ENCODE results near the gene CREBBP. TPM values are rescaled to one million over a fixed set of nuclear protein-coding genes. Genes with fewer than 3 reads are reported as not detected.

CREBBP gene
- total RNA-seq, 3 donors from 2014 or later, result 57.9 to 107 (median 81.6) TPM

DNA sequence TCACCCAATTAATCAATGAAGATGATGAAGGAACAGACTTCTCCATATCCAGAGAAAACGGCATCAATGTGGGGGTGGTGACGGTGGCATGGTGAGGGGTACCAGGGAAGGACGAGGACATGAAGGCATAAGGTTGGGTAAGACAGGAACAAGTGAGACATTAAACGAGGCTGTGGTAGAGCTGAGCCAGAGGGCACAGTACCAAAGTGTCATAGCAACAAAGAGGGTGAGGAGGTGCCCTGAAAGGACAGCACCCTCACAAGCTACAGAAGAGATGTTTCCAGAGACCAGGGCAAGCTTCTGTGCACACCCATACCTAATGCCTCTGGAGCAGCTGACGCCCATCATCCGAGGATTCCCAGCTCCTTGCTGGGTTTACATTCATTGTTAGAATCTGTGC is 105.7 kb downstream of the CREBBP start:
- intact Hi-C loops (cut with DNase I, micrococcal nuclease), result no loop called here
- Histone ChIP-seq H3K36me3 (ENCODE audit: low read depth) (no peaks in the 10 kb centered on the region), H3K4me1 (ENCODE audit: low read depth) (no peaks in the 10 kb centered on the region), H3K4me3 (no peak overlapping the region), H3K9me3 (no peaks in the 10 kb centered on the region)
- DNase-seq, result no peak
- ATAC-seq, result no peak
- TF ChIP-seq, protein P1, sequence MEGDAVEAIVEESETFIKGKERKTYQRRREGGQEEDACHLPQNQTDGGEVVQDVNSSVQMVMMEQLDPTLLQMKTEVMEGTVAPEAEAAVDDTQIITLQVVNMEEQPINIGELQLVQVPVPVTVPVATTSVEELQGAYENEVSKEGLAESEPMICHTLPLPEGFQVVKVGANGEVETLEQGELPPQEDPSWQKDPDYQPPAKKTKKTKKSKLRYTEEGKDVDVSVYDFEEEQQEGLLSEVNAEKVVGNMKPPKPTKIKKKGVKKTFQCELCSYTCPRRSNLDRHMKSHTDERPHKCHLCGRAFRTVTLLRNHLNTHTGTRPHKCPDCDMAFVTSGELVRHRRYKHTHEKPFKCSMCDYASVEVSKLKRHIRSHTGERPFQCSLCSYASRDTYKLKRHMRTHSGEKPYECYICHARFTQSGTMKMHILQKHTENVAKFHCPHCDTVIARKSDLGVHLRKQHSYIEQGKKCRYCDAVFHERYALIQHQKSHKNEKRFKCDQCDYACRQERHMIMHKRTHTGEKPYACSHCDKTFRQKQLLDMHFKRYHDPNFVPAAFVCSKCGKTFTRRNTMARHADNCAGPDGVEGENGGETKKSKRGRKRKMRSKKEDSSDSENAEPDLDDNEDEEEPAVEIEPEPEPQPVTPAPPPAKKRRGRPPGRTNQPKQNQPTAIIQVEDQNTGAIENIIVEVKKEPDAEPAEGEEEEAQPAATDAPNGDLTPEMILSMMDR (IDR thresholded peaks at IDR 0.05), result no peak

DNA sequence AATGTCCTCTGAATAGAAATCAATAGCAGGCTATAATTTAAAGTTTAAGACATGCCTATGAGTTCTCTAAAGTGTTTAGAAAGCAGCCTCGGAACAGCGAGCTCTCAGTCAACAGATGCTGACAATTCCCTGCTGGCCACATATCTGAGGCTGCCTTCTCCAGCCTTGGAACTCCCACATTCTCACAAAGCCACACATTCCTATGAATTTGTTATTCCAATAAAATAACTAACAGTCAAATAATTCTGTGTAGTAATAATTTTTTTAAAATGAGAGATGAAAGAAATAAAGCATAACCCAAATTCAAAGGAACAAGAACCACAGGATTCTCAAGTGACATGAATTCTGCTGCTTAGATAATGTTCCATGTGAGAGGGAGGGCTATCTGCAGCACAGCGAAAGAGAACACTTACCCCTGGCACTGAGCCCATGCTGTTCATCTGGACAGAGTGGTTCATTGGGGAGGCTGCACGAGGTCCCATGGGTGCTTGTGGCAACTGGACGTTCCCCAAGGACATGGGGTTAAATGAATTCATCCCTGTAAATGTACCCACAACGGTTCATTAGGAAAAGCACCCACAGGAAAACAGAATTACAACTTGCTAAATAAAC is 106.3 kb downstream of the CREBBP start:
- no peak for DNase-seq

DNA sequence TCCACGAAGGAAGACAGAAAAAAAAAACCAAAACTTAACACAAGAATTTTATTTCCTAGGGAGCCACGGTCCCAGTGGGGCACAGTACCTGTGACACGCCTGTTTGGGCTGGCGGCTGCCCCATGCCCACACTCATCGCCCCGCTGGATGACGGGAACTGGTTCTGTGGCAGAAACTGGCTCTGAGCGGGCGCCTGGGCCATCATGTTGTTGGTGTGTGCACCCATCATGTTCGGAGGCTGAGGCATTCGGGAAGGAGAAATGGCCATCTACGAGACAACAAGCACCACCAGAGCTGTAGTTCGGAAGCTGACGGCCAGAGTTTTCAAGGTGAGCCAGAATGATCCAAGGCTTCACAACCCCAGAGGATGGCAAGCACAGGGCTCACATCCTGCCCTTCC is 106.8 kb downstream of the CREBBP start:
- DNase-seq (no peak), ATAC-seq (no peak)
- Histone ChIP-seq H3K36me3 (ENCODE audit: low read depth) (no peaks in the 10 kb centered on the region), H3K4me1 (ENCODE audit: low read depth) (no peaks in the 10 kb centered on the region), H3K9me3 (no peaks in the 10 kb centered on the region), H3K4me3 (no peak overlapping the region)
- intact Hi-C loops (cut with DNase I, micrococcal nuclease), result no loop called here
- TF ChIP-seq, protein P1 (IDR thresholded peaks at IDR 0.05), result no peak

More for the DNA sequence above, 106.3 kb downstream of the CREBBP start:
- ATAC-seq, result no peak
- Histone ChIP-seq H3K9me3 (no peaks in the 10 kb centered on the region), H3K4me1 (ENCODE audit: low read depth) (no peaks in the 10 kb centered on the region), H3K36me3 (ENCODE audit: low read depth) (no peaks in the 10 kb centered on the region), H3K4me3 (no peak overlapping the region)
- intact Hi-C loops (cut with DNase I, micrococcal nuclease), result no loop called here
- TF ChIP-seq, protein P1 (IDR thresholded peaks at IDR 0.05), result no peak

DNA sequence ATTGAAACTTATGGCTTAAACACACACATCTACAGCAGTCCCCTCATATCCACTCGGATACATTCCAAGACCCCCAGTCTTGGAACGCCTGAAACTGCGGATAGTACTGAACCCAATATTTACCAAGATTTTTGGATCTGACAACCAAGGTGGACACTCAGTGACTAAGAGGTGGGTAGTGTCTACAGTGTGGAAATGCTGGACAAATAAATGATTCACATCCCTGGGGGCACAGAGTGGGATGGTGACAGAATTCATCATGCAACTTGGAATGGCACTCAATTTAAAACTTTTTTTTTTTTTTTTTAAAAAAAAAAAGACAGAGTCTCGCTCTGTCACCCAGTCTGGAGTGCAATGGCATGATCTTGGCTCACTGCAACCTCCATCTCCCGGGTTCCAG is 109.0 kb downstream of the CREBBP start:
- TF ChIP-seq, protein P1 (IDR thresholded peaks at IDR 0.05), result no peak
- ATAC-seq, result no peak
- Histone ChIP-seq H3K36me3 (ENCODE audit: low read depth) (peaks cover 10% of the 10 kb centered on the region), H3K4me3 (no peak overlapping the region), H3K4me1 (ENCODE audit: low read depth) (no peaks in the 10 kb centered on the region), H3K9me3 (no peaks in the 10 kb centered on the region)
- intact Hi-C loops (cut with DNase I, micrococcal nuclease), result no loop called here
- DNase-seq, result no peak

DNA sequence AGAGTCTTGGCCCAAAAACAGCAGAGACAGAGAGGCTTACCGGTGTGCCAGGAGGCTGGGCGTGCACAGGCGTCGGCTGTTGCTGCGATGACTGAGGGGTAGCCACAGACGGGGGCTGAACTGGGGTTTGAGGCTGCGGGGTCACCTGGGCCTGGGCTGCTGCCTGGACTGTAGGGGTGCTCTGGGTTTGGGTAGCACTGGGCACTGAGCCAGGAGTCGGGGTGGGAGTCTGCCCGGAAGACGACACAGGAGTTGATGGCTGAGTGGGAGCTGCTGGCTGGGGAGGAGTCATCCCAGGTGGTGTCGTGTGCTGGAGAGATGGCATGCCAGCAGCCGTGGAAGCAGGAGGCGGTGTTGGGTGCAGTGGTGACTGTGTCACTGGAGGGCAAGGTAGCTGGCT is 110.0 kb downstream of the CREBBP start:
- no peaks in the 10 kb centered on the region for H3K9me3 ChIP-seq
- no peak for ATAC-seq

More for the DNA sequence above, 110.0 kb downstream of the CREBBP start:
- Histone ChIP-seq H3K4me3 (no peak overlapping the region), H3K4me1 (ENCODE audit: low read depth) (no peaks in the 10 kb centered on the region), H3K36me3 (ENCODE audit: low read depth) (peaks cover 10% of the 10 kb centered on the region)
- TF ChIP-seq, protein P1 (IDR thresholded peaks at IDR 0.05), result no peak
- no peak for DNase-seq
- intact Hi-C loops (cut with DNase I, micrococcal nuclease), result no loop called here
